GM12878 (cell line): ENCODE measurements around the gene MGA.

Experiments
- BRCA1 ChIP-seq: IDR thresholded peaks from 2 replicates; pipeline ENCODE4 v1.6.1; 2011; ENCODE audit warnings: low read depth, low read length, improper control_type of control experiment
- CREM ChIP-seq: IDR thresholded peaks from 2 replicates; pipeline ENCODE4 v1.6.1; 2014; ENCODE audit warnings: antibody characterized with exemption, low read depth
- EED ChIP-seq: sonication (generic); IDR thresholded peaks from 2 replicates; pipeline ENCODE4 v1.6.1; 2016; ENCODE audit warnings: antibody characterized with exemption, low read depth
- EZH2 ChIP-seq: IDR thresholded peaks from 2 replicates; pipeline ENCODE4 v1.6.1; 2012; ENCODE audit warnings: low read depth, mild to moderate bottlenecking, control low read depth, inconsistent platforms, low read length, borderline replicate concordance; ENCODE audit not compliant: control insufficient read depth
- JUNB ChIP-seq: IDR thresholded peaks from 2 replicates; pipeline ENCODE4 v1.6.1; 2016; ENCODE audit warnings: antibody characterized with exemption, mild to moderate bottlenecking
- MTA2 ChIP-seq: fragments of 450-650 bp; IDR thresholded peaks from 2 replicates; pipeline ENCODE4 v1.6.1; 2016; ENCODE audit warnings: low read depth, mild to moderate bottlenecking, moderate library complexity
- MXI1 ChIP-seq: fragments of 150-350 bp; IDR thresholded peaks from 2 replicates; pipeline ENCODE4 v1.6.1; 2011; ENCODE audit warnings: low read depth, mild to moderate bottlenecking, inconsistent platforms, low read length, improper control_type of control experiment
- SUZ12 ChIP-seq: fragments of 200-600 bp; sonication (generic); IDR thresholded peaks from one replicate; pipeline ENCODE4 v1.6.1; 2018; ENCODE audit warnings: antibody characterized with exemption, mild to moderate bottlenecking; ENCODE audit not compliant: unreplicated experiment
- YY1 ChIP-seq: IDR thresholded peaks from 2 replicates; pipeline ENCODE4 v1.6.1; 2011; ENCODE audit warnings: low read depth, mild to moderate bottlenecking, low read length
- TF ChIP-seq, protein P1 (sequence below), 3 experiments: IDR thresholded peaks in 2 of 3; conservative IDR thresholded peaks in 1 of 3; 2 replicates each; pipeline ENCODE4 v1.5.1; 2011; ENCODE audit warnings: low read depth in 3 of 3, low read length in 3 of 3, mild to moderate bottlenecking in 3 of 3, control low read depth in 2 of 3, moderate library complexity in 2 of 3, inconsistent platforms in 1 of 3, mixed read lengths in 1 of 3; ENCODE audit not compliant: control insufficient read depth in 2 of 3, insufficient read depth in 1 of 3; ENCODE audit errors: extremely low read depth in 1 of 3
- TF ChIP-seq, protein P2 (sequence below): fragments of 450-650 bp; IDR thresholded peaks from 2 replicates; pipeline ENCODE4 v1.6.1; 2017; ENCODE audit warnings: mild to moderate bottlenecking

DNA sequence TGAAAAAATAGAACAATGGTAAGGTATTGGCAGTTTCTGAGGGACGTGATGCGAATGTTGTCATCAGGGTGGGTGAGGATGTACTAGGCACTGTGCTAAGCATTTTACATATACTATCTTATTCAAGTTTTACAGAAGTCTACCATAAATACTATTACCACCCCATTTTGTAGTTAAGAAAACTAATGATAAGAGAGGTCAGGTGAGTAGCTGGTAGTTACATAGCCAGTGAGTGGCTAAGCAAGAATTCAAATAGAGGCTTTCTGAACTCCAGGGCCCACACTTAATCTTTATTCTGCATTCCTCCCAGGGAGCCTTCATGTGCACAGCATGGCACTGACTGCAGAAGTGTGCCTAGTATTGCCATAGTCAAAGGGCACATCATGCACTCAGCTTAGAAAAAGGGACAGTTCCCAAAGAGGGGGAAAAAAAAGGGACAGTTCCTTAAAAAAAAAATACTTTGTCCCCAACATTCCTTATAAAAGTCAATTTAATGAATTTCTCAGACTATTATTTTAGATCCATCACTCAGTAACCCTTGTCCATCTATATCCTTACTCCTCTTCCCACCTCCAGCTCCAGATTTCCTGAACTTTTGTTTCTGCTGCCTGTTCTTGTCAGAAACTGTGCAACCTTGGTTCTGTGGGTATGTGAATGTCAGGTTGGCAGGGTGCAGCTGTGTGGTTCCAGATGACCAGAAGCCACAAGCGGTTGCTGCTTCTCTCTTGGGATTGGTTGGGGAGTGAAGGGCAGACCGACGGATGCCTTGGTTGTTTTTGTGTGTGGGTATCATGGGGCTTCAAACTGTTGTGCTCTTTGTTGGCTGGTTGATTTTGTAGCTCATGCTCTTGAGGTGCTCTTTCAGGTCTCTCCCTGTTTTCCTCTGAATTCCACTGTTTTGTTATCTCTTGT is 122.4 kb downstream of the MGA start:
- TF ChIP-seq, protein P1, sequence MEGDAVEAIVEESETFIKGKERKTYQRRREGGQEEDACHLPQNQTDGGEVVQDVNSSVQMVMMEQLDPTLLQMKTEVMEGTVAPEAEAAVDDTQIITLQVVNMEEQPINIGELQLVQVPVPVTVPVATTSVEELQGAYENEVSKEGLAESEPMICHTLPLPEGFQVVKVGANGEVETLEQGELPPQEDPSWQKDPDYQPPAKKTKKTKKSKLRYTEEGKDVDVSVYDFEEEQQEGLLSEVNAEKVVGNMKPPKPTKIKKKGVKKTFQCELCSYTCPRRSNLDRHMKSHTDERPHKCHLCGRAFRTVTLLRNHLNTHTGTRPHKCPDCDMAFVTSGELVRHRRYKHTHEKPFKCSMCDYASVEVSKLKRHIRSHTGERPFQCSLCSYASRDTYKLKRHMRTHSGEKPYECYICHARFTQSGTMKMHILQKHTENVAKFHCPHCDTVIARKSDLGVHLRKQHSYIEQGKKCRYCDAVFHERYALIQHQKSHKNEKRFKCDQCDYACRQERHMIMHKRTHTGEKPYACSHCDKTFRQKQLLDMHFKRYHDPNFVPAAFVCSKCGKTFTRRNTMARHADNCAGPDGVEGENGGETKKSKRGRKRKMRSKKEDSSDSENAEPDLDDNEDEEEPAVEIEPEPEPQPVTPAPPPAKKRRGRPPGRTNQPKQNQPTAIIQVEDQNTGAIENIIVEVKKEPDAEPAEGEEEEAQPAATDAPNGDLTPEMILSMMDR (IDR thresholded peaks at IDR 0.05 in 2 of 3, conservative IDR thresholded peaks at IDR 0.05 in 1 of 3; ENCODE audit: control insufficient read depth in 2 of 3, extremely low read depth in 1 of 3, insufficient read depth in 1 of 3, low read depth in 3 of 3, low read length in 3 of 3): no peak
- TF ChIP-seq MTA2: no peak
- TF ChIP-seq MXI1: no peak
- TF ChIP-seq EZH2: no peak
- TF ChIP-seq JUNB: no peak
- TF ChIP-seq YY1: no peak
- no peak for TF ChIP-seq EED
- no peak for TF ChIP-seq CREM
- TF ChIP-seq, protein P2, sequence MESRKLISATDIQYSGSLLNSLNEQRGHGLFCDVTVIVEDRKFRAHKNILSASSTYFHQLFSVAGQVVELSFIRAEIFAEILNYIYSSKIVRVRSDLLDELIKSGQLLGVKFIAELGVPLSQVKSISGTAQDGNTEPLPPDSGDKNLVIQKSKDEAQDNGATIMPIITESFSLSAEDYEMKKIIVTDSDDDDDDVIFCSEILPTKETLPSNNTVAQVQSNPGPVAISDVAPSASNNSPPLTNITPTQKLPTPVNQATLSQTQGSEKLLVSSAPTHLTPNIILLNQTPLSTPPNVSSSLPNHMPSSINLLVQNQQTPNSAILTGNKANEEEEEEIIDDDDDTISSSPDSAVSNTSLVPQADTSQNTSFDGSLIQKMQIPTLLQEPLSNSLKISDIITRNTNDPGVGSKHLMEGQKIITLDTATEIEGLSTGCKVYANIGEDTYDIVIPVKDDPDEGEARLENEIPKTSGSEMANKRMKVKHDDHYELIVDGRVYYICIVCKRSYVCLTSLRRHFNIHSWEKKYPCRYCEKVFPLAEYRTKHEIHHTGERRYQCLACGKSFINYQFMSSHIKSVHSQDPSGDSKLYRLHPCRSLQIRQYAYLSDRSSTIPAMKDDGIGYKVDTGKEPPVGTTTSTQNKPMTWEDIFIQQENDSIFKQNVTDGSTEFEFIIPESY: no peak
- TF ChIP-seq SUZ12: no peak
- no peak for TF ChIP-seq BRCA1
